HUES6 (cell line): ENCODE measurements around the gene RBX1.
A peak's percentile ranks its signal among the peaks of the same experiment; 100 is the strongest.
"Not testable (repeated sequence)": the region's sequence is repeated elsewhere in the genome, so short reads cannot be mapped to it uniquely, and the experiment has no call there.

Source experiments
- H3K27ac ChIP-seq: 2 replicates; pipeline ENCODE4 v1.7.0; 2013; ENCODE audit warnings: low read depth, mild to moderate bottlenecking, low read length, inconsistent platforms
- H3K27me3 ChIP-seq: 2 replicates; pipeline ENCODE4 v1.6.1; 2013; ENCODE audit warnings: low read length; ENCODE audit not compliant: control insufficient read depth, insufficient read depth
- H3K36me3 ChIP-seq: 2 replicates; pipeline ENCODE4 v1.6.1; 2013; ENCODE audit warnings: low read length; ENCODE audit not compliant: control insufficient read depth, insufficient read depth
- H3K4me1 ChIP-seq: 2 replicates; pipeline ENCODE4 v1.6.1; 2013; ENCODE audit warnings: low read length; ENCODE audit not compliant: control insufficient read depth, insufficient read depth
- H3K4me3 ChIP-seq: 2 replicates; pipeline ENCODE4 v1.5.1; 2013; ENCODE audit warnings: low read depth, low read length
- H3K9ac ChIP-seq: one replicate; pipeline ENCODE4 v1.6.1; 2013; ENCODE audit warnings: mild to moderate bottlenecking, low read length
- H3K9me3 ChIP-seq: 2 replicates; pipeline ENCODE4 v1.6.1; 2013; ENCODE audit warnings: low read depth, low read length; ENCODE audit not compliant: control insufficient read depth, insufficient read depth

The RBX1 gene

GRCh38 chr22:40950962-40951794, at the start of gene RBX1:
Gene RBX1 (plus strand): TSS chr22:40951378. CDS start chr22:40951399, 21 bp downstream.
- Histone ChIP-seq H3K27ac (peak within 1 kb of the TSS; percentile 96; the same call in 1 of the 2 replicates), H3K4me1 (peaks cover 4% of the 10 kb centered on the region; the same call in 1 of the 2 replicates), H3K9ac (peak within 1 kb of the TSS; percentile 99), H3K4me3 (peak within 1 kb of the TSS; percentile 99), H3K27me3 (no peaks in the 10 kb centered on the region), H3K9me3 (no peaks in the 10 kb centered on the region), H3K36me3 (peaks cover 28% of the 10 kb centered on the region)

DNA sequence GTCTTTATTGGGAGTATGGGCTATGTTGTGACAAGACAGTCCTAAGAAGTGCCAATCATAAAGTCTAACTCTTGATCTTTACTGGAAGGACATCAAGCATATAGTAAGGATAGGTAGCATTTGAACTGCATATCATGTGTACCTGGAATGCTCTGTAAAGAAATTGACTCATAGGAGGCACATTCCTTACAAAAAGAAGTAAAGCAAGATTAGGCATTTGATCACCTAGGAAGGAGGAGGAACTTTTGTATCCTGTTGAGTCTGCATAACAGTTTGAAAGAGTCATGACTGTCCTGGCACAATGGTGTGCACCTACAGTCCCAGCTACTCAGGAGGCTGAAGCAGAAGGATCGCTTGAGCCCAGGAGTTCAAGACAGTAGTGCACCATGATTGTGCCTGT, 47.1 kb upstream of the RBX1 start:
- Histone ChIP-seq H3K4me1 (no peaks in the 10 kb centered on the region), H3K27ac (no peak overlapping the region), H3K9me3 (no peaks in the 10 kb centered on the region), H3K36me3 (peaks cover 20% of the 10 kb centered on the region), H3K27me3 (no peaks in the 10 kb centered on the region), H3K9ac (no peak overlapping the region), H3K4me3 (no peak overlapping the region)

DNA sequence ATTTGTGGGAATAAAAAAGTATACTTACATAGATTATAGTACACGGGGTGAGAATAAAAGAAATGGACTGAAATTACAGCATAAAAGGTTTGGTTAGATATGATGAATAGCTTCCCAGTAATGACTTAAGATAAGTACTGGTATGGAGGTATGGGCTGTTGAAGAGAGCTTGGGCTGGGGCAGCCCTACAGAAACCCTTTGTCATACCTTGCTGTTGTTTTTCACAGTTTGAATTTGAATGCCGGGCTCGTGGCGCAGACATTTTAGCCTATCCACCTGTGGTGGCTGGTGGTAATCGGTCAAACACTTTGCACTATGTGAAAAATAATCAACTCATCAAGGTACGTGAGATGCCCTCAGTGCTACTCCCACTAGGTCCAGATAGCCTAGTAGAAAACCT, 42.3 kb upstream of the RBX1 start:
- peaks cover 43% of the 10 kb centered on the region for H3K36me3 ChIP-seq
- H3K4me3 ChIP-seq, result no peak overlapping the region
- H3K9me3 ChIP-seq, result no peaks in the 10 kb centered on the region
- H3K9ac ChIP-seq, result no peak overlapping the region
- H3K27me3 ChIP-seq, result no peaks in the 10 kb centered on the region
- H3K27ac ChIP-seq, result no peak overlapping the region
- H3K4me1 ChIP-seq, result no peaks in the 10 kb centered on the region

DNA sequence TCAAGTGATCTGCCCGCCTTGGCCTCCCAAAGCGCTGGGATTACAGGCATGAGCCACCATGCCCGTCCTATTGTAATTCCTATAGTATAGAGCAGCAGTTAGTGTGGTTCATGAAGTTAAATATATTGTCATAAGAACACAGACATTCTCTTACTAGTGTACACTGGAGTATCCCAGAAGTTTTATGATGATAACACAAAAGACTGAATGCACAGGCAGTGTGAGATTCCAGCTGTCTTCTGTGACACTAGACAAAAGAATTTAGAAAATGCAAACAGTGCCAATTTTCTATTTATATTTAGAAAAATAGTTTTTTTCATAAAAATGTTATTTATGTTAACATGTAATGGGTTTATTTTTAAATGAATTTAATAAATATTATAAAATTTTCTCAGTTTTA, 39.4 kb upstream of the RBX1 start:
- H3K4me1 ChIP-seq, result no peaks in the 10 kb centered on the region
- no peak overlapping the region for H3K9ac ChIP-seq
- H3K36me3 ChIP-seq, result peaks cover 62% of the 10 kb centered on the region
- no peaks in the 10 kb centered on the region for H3K27me3 ChIP-seq
- H3K27ac ChIP-seq, result no peak overlapping the region
- H3K4me3 ChIP-seq, result no peak overlapping the region
- H3K9me3 ChIP-seq, result no peaks in the 10 kb centered on the region

- not testable (repeated sequence) for H3K4me3 ChIP-seq, H3K4me1 ChIP-seq, H3K9ac ChIP-seq, H3K27me3 ChIP-seq, H3K9me3 ChIP-seq, H3K27ac ChIP-seq
- H3K36me3 ChIP-seq, result peaks cover 63% of the 10 kb centered on the region
Observed at GRCh38 chr22:40912987-40913386, 38.2 kb upstream of the RBX1 start.

DNA sequence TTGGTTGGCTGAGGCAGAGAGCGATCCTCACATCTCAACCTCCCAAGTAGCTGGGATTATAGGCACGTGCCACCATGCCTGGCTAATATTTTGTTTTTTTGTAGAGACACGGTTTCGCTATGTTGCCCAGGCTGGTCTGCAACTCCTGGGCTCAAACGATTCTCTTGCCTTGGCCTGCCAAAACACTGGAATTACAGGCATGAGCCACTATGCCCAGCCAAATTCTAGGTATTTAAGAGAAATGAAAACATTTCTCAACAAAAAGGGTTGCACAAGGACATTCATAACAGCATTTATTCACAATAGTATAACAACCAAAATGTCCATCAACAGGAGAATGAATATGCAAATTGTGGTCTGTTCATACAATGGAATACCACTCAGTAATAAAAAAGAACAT, 31.7 kb upstream of the RBX1 start:
- no peaks in the 10 kb centered on the region for H3K4me1 ChIP-seq
- no peak overlapping the region for H3K27ac ChIP-seq
- no peaks in the 10 kb centered on the region for H3K9me3 ChIP-seq
- no peaks in the 10 kb centered on the region for H3K27me3 ChIP-seq
- H3K36me3 ChIP-seq, result peaks cover 59% of the 10 kb centered on the region
- H3K4me3 ChIP-seq, result no peak overlapping the region
- H3K9ac ChIP-seq, result no peak overlapping the region

DNA sequence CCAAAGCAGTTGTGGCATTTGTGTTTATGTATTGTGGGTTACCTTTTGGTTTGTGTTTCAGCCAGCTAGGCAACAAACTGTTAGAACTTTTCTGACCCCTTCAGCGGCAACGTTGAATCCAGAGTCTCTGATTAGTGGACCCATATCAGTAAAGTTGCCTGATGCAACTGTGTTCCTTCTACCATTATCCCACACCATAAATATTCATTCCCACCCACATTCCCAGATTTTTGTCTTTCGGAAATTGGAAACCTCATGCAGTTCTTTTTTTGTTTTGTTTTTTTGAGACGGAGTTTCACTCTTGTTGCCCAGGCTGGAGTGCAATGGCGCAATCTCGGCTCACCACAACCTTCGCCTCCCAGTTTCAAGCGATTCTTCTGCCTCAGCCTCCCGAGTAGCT, 30.7 kb upstream of the RBX1 start:
- Histone ChIP-seq H3K9me3 (no peaks in the 10 kb centered on the region), H3K9ac (no peak overlapping the region), H3K36me3 (peaks cover 62% of the 10 kb centered on the region), H3K27me3 (no peaks in the 10 kb centered on the region), H3K4me3 (no peak overlapping the region), H3K4me1 (no peaks in the 10 kb centered on the region), H3K27ac (no peak overlapping the region)

DNA sequence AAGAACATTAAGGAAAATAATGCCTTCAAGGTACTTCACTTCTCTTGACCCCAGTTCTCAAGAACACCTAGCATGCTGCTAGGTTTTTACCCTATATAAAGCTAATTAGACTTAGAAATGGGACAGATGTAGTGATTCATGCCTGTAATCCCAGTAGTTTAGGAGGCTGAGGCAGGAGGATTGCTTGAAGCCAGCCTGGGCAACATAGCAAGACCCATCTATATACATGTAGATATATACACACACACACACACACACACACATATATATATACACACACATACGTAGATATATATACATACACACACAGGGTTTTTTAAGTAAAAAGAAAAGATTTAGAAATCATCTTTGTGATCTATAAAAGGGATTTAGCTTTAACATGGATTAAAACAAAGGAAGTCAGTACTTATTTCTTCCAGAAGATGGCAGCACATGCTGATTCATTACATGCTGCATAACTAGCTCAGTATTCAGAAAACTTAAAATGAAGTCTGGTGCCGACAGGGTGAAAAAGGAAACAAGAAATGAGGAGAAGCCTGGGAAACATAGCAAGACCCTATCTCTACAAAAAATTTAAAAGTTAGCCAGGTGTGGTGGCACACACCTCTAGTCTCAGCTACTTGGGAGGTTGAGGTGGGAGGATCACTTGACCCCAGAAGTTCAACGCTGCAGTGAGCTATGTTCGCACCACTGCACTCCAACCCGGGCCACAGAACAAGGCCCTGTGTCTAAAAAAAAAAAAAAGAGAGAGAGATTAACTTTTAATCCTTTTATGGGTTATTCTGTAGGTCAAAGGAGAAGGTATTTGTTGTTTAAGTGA, 28.5 kb upstream of the RBX1 start:
- Histone ChIP-seq H3K9me3 (no peaks in the 10 kb centered on the region), H3K36me3 (peaks cover 59% of the 10 kb centered on the region), H3K4me3 (no peak overlapping the region), H3K9ac (no peak overlapping the region), H3K27ac (no peak overlapping the region), H3K4me1 (no peaks in the 10 kb centered on the region), H3K27me3 (no peaks in the 10 kb centered on the region)

GRCh38 chr22:40928657-40929056, 22.5 kb upstream of the RBX1 start:
- no peak overlapping the region for H3K4me3 ChIP-seq
- H3K9ac ChIP-seq, result no peak overlapping the region
- no peaks in the 10 kb centered on the region for H3K4me1 ChIP-seq
- H3K27ac ChIP-seq, result no peak overlapping the region
- no peaks in the 10 kb centered on the region for H3K27me3 ChIP-seq
- peaks cover 34% of the 10 kb centered on the region for H3K36me3 ChIP-seq
- no peaks in the 10 kb centered on the region for H3K9me3 ChIP-seq

- no peak overlapping the region for H3K9ac ChIP-seq
- H3K4me3 ChIP-seq, result no peak overlapping the region
- no peaks in the 10 kb centered on the region for H3K27me3 ChIP-seq
- H3K27ac ChIP-seq, result no peak overlapping the region
- no peaks in the 10 kb centered on the region for H3K9me3 ChIP-seq
- no peaks in the 10 kb centered on the region for H3K4me1 ChIP-seq
- H3K36me3 ChIP-seq, result peaks cover 2% of the 10 kb centered on the region
Observed at GRCh38 chr22:40932396-40932795, 18.8 kb upstream of the RBX1 start.

DNA sequence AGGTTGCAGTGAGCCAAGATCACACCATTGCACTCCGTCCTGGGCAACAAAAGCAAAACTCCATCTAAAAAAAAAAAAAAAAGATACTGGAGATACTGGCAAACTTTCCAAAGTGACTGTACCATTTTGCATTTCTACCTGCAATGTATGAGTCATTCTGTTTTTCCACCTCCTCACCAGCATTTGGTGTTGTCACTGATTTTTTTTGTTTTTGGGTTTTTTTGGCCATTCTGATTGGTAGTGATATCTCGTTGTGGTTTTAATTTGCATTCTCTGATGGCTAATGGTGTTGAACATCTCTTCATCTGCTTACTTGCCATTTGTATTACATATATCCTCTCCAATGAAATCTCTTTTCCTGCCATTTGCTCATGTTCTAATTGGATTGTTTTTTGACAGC, 12.0 kb upstream of the RBX1 start:
- no peaks in the 10 kb centered on the region for H3K36me3 ChIP-seq
- H3K4me3 ChIP-seq, result no peak overlapping the region

More for the DNA sequence above, 12.0 kb upstream of the RBX1 start:
- no peaks in the 10 kb centered on the region for H3K9me3 ChIP-seq
- no peaks in the 10 kb centered on the region for H3K4me1 ChIP-seq
- no peaks in the 10 kb centered on the region for H3K27me3 ChIP-seq
- no peak overlapping the region for H3K27ac ChIP-seq
- H3K9ac ChIP-seq, result no peak overlapping the region
